ENCODE data around the gene DIPK1A. TPM values are rescaled to one million over a fixed set of nuclear protein-coding genes. Genes with fewer than 3 reads are reported as not detected.
A peak's percentile ranks its signal among the peaks of the same experiment; 100 is the strongest.

DIPK1A gene
- total RNA-seq, 1 experiment from 2014 or later: 1.5 TPM

GRCh38 chr1:92820024-92820423 is 141.2 kb downstream of the DIPK1A start:
- no peak for DNase-seq
- H3K27me3 ChIP-seq: no peaks in the 10 kb centered on the region
- no peak overlapping the region for H3K4me3 ChIP-seq
- no peaks in the 10 kb centered on the region for H3K9me3 ChIP-seq
- no peaks in the 10 kb centered on the region for H3K36me3 ChIP-seq

GRCh38 chr1:92817986-92818764 is 143.1 kb downstream of the DIPK1A start:
- DNase-seq: no peak
- no peak overlapping the region for H3K4me3 ChIP-seq
- H3K36me3 ChIP-seq: no peaks in the 10 kb centered on the region
- no peaks in the 10 kb centered on the region for H3K27me3 ChIP-seq
- no peaks in the 10 kb centered on the region for H3K9me3 ChIP-seq

- Histone ChIP-seq H3K27me3 (no peaks in the 10 kb centered on the region), H3K4me3 (no peak overlapping the region), H3K9me3 (no peaks in the 10 kb centered on the region), H3K36me3 (no peaks in the 10 kb centered on the region)
- DNase-seq: no peak
Measured at GRCh38 chr1:92817137-92817697, 144.0 kb downstream of the DIPK1A start.

DNA sequence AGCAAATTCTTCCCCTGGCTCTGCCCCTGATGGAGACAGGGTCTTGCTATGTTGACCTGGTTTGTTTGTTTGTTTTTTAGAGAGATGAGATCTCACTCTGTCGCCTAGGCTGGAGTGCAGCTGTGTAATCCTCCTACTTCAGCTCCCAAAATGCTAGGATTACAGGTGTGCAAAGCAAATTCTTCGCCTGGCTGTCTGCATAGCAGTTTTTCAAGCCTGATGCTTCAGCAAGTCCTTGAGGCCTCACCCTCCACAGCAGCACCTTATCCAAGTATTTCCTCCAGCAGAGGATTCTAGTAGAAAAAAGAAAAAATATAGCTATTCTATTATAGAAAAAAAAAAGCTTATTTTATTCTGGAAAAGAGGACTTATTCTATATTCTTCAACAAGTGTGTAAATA is 144.5 kb downstream of the DIPK1A start:
- Histone ChIP-seq H3K27me3 (no peaks in the 10 kb centered on the region), H3K36me3 (no peaks in the 10 kb centered on the region), H3K4me3 (no peak overlapping the region), H3K9me3 (no peaks in the 10 kb centered on the region)
- no peak for DNase-seq

DNA sequence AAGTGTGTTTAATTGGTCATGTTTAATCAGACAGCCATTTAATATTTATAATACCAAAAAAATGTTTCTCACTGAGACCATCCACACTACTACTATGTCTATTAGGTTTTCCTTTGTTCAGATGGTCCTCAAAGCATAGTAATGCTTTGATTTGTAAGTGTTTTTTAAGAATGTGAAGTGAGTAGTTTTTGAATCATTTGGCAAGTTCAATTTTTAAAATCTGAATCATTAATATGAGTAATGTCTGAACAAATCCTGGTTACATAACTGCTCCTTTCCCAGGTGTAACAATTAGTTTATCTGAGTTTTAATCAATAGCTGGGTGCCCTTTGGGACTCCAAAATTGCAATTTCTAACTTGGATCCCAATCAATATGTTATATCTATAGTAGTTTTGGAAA is 152.9 kb downstream of the DIPK1A start:
- H3K4me3 ChIP-seq: no peak overlapping the region
- DNase-seq: no peak
- H3K36me3 ChIP-seq: no peaks in the 10 kb centered on the region
- no peaks in the 10 kb centered on the region; the same call in 1 of the 2 replicates for H3K9me3 ChIP-seq
- no peaks in the 10 kb centered on the region for H3K27me3 ChIP-seq

DNA sequence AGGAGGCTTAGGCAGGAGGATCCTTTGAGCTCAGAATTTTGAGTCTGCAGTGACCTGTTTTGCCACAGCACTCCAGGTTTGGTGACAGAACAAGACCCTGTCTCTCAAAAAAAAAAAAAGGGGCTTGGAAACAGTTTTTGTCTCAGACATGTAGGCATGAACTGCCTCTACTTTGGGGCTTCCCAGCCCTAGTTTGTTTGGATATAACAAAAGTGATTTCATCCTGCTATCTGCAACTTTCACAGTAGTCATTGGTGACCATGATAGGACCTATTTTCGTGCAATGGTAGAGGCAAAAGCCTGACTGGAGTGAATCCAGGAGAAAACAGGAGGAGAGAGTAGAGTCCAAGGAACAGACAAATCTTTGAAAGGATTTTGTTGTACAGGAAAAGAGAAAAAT is 156.0 kb downstream of the DIPK1A start:
- no peaks in the 10 kb centered on the region for H3K27me3 ChIP-seq

DNA sequence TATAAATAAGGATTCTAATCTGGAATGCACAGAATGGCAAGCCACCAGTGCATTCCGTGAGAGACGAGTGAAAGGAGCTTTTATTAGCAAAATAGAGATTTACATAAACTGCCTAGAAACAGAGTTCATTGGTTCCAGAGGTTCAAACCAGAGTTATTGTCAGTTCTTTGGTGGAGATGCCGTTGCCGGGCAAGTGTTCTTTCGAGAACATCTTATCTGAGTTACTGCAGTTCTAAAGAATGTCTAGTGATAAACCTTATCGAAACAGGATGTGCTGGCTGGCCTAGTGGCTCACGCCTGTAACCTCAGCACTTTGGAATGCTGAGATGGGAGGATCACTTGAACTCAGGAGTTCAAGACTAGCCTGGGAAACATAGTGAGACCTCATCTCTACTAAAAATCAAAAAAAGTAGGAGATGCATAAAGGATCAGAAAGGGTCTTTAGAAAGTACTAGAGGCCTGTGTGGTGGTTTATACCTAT is 156.5 kb downstream of the DIPK1A start:
- peak; percentile 81 for DNase-seq
- no peaks in the 10 kb centered on the region for H3K9me3 ChIP-seq
- no peaks in the 10 kb centered on the region for H3K36me3 ChIP-seq
- no peaks in the 10 kb centered on the region for H3K27me3 ChIP-seq
- H3K4me3 ChIP-seq: no peak overlapping the region

More for the DNA sequence above, 156.0 kb downstream of the DIPK1A start:
- Histone ChIP-seq H3K9me3 (no peaks in the 10 kb centered on the region), H3K36me3 (no peaks in the 10 kb centered on the region), H3K4me3 (no peak overlapping the region)
- DNase-seq: no peak

- Histone ChIP-seq H3K27me3 (no peaks in the 10 kb centered on the region), H3K36me3 (no peaks in the 10 kb centered on the region), H3K4me3 (no peak overlapping the region), H3K9me3 (no peaks in the 10 kb centered on the region)
- no peak for DNase-seq
Measured at GRCh38 chr1:92803140-92803887, 157.9 kb downstream of the DIPK1A start.

GRCh38 chr1:92797961-92798360 is 163.3 kb downstream of the DIPK1A start:
- no peaks in the 10 kb centered on the region for H3K36me3 ChIP-seq
- no peaks in the 10 kb centered on the region for H3K9me3 ChIP-seq
- H3K4me3 ChIP-seq: no peak overlapping the region
- H3K27me3 ChIP-seq: no peaks in the 10 kb centered on the region
- DNase-seq: no peak

- no peaks in the 10 kb centered on the region for H3K36me3 ChIP-seq
- H3K9me3 ChIP-seq: no peaks in the 10 kb centered on the region
- no peaks in the 10 kb centered on the region for H3K27me3 ChIP-seq
- no peak overlapping the region for H3K4me3 ChIP-seq
- peak; percentile 13 for DNase-seq
Measured at GRCh38 chr1:92797297-92797696, 164.0 kb downstream of the DIPK1A start.

GRCh38 chr1:92795166-92795565 is 166.1 kb downstream of the DIPK1A start:
- Histone ChIP-seq H3K4me3 (no peak overlapping the region), H3K27me3 (no peaks in the 10 kb centered on the region), H3K9me3 (no peaks in the 10 kb centered on the region), H3K36me3 (no peaks in the 10 kb centered on the region)
- DNase-seq: no peak

DNA sequence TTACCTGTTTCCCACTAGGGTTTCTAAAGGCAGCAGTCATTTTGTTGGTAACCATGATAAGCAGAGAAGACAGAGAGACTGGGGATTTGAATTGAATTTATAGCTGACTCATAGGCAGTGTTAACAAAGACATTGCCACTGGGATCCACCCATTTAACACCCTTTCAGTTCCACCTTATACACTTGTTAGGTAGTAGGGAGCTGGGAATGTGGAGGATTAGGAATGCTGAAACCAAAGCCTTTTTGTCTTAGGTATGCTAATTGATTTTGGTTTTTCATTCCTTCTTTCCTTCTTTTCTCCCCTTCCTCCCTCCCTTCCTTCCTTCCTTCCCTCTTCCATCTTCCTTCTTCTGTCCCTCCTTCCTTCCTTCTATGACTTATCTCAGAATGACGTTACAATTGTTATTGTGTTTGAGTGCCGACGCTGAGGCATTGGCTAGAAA is 168.9 kb downstream of the DIPK1A start:
- Histone ChIP-seq H3K4me3 (no peak overlapping the region), H3K36me3 (no peaks in the 10 kb centered on the region), H3K9me3 (no peaks in the 10 kb centered on the region), H3K27me3 (no peaks in the 10 kb centered on the region)
- no peak for DNase-seq

Other genes with a start within 250 kb of the DIPK1A start
- 12.8 and 17.2 TPM in 2 replicates for gene EVI5, start 176.4 kb downstream of the DIPK1A start, total RNA-seq (2014; rRNA removed; shearing (Covaris generic); ENCODE audit: low replicate concordance)
- 2,302 and 3,969 TPM in 2 replicates for gene RPL5, start 129.4 kb downstream of the DIPK1A start, total RNA-seq (2014; rRNA removed; shearing (Covaris generic); ENCODE audit: low replicate concordance)
- 2.8 and 23.8 TPM in 2 replicates for gene MTF2, start 117.8 kb upstream of the DIPK1A start, total RNA-seq (2014; rRNA removed; shearing (Covaris generic); ENCODE audit: low replicate concordance)
- 5.8 and 6.0 TPM in 2 replicates for gene TMED5, start 219.0 kb upstream of the DIPK1A start, total RNA-seq (2014; rRNA removed; shearing (Covaris generic); ENCODE audit: low replicate concordance)
- gene CCDC18, start 219.3 kb upstream of the DIPK1A start, total RNA-seq (2014; rRNA removed; shearing (Covaris generic); ENCODE audit: low replicate concordance): 5.5 and 42.1 TPM in 2 replicates